K562 (cell line): ENCODE results near the gene PCP4L1. TPM values are rescaled to one million over a fixed set of nuclear protein-coding genes. Genes with fewer than 3 reads are reported as not detected.
A peak's percentile ranks its signal among the peaks of the same experiment; 100 is the strongest.

Experiments used
- AFF1 ChIP-seq, 2 experiments: fragments of 450-650 bp; IDR thresholded peaks; 2 replicates each; pipeline ENCODE4 v1.6.1; 2018; ENCODE audit warnings: mild to moderate bottlenecking in 2 of 2, low read depth in 1 of 2; ENCODE audit not compliant: partially characterized antibody in 2 of 2
- CBFA2T2 ChIP-seq: fragments of 450-650 bp; conservative IDR thresholded peaks from 2 replicates; pipeline ENCODE4 v1.6.1; 2017; ENCODE audit warnings: mild to moderate bottlenecking
- CBX3 ChIP-seq, 2 experiments: IDR thresholded peaks; 1 replicate in 1 of 2; 2 replicates in 1 of 2; pipeline ENCODE4 v1.6.1; 2012; ENCODE audit warnings: inconsistent platforms in 2 of 2, low read length in 2 of 2, borderline replicate concordance in 1 of 2, control low read depth in 1 of 2
- CTCF ChIP-seq, 3 experiments: IDR thresholded peaks in 2 of 3; conservative IDR thresholded peaks in 1 of 3; 2 replicates each; pipeline ENCODE4 v1.5.1; 2011 to 2012; ENCODE audit warnings: low read length in 3 of 3, mild to moderate bottlenecking in 3 of 3, control low read depth in 2 of 3, improper control_type of control experiment in 1 of 3, inconsistent platforms in 1 of 3, low read depth in 1 of 3, mixed read lengths in 1 of 3, moderate library complexity in 1 of 3; ENCODE audit not compliant: insufficient read depth in 2 of 3
- CUX1 ChIP-seq: fragments of 200-800 bp; sonication (Bioruptor generic); IDR thresholded peaks from 2 replicates; pipeline ENCODE4 v1.6.1; 2016; ENCODE audit warnings: missing genetic modification characterization, missing compliant biosample characterization
- DIDO1 ChIP-seq: fragments of 450-650 bp; IDR thresholded peaks from 2 replicates; pipeline ENCODE4 v1.6.1; 2016; ENCODE audit warnings: low read depth, missing biosample characterization, missing genetic modification characterization
- ETS1 ChIP-seq: conservative IDR thresholded peaks from 2 replicates; pipeline ENCODE4 v1.6.1; 2011; ENCODE audit warnings: low read depth, mild to moderate bottlenecking, low read length; ENCODE audit not compliant: control insufficient read depth
- EZH2 ChIP-seq: IDR thresholded peaks from 2 replicates; pipeline ENCODE4 v1.6.1; 2012; ENCODE audit warnings: low read depth, mild to moderate bottlenecking, inconsistent platforms, low read length, borderline replicate concordance
- FOXJ3 ChIP-seq: sonication (generic); formaldehyde crosslinking; IDR thresholded peaks from 2 replicates; pipeline ENCODE4 v1.4.0; 2020; ENCODE audit warnings: mild to moderate bottlenecking, missing genetic modification reagents
- HMGN3 ChIP-seq: IDR thresholded peaks from 2 replicates; pipeline ENCODE4 v1.6.1; 2011; ENCODE audit warnings: borderline replicate concordance, low read depth, mild to moderate bottlenecking, mixed read lengths, low read length; ENCODE audit not compliant: insufficient read length; ENCODE audit errors: extremely low read depth
- RNF2 ChIP-seq: sonication (generic); IDR thresholded peaks from 2 replicates; pipeline ENCODE4 v1.6.1; 2016
- SLC30A9 ChIP-seq: fragments of 250-450 bp; sonication (Bioruptor Pico); IDR thresholded peaks from 2 replicates; pipeline ENCODE4 v1.8.0; 2022; ENCODE audit warnings: mild to moderate bottlenecking, moderate library complexity
- YBX1 ChIP-seq: fragments of 450-650 bp; IDR thresholded peaks from 2 replicates; pipeline ENCODE4 v1.7.1; 2016; ENCODE audit warnings: mild to moderate bottlenecking
- ZNF140 ChIP-seq: fragments of 250-450 bp; sonication (Bioruptor Pico); IDR thresholded peaks from 2 replicates; pipeline ENCODE4 v1.8.0; 2021; ENCODE audit warnings: moderate library complexity, mild to moderate bottlenecking, inconsistent platforms
- polyA plus RNA-seq, 8 experiments: library from polyadenylated mRNA; depleted of rRNA in 4 of 8; stranded (reverse) in 5 of 8; unstranded in 3 of 8; fragments of >200 nt; fragmentation: Nextera tagmentation in 2 of 8; fragmentation: Illumina TruSeq in 1 of 8; extraction: Ambion mirVana in 2 of 8; extraction: Trizol in 1 of 8; gene quantifications; 2 replicates each; pipeline versions ENCODE4 v1.2.1 to v1.2.3, GENCODE V29; 2011 to 2014; ENCODE audit warnings: inconsistent platforms in 1 of 8, missing spikeins in 1 of 8
- total RNA-seq, 7 experiments: library from RNA; depleted of rRNA in 6 of 7; stranded (reverse); fragments of >200 nt in 6 of 7; fragmentation: Illumina TruSeq in 2 of 7; extraction: Trizol in 2 of 7; gene quantifications; 2 replicates each; pipeline versions ENCODE4 v1.2.1 to v1.2.3, GENCODE V29; 2011 to 2021; ENCODE audit warnings: low replicate concordance in 1 of 7

PCP4L1 gene
- total and polyA plus RNA-seq, 9 of the 15 experiments (the other 6 are each of a cell fraction or from before 2014, with no cell fraction given), result not detected

GRCh38 chr1:161314201-161314981 lies 55.8 kb downstream of the PCP4L1 start, which contains the start of gene SDHC (continued):
- TF ChIP-seq AFF1 (IDR thresholded peaks at IDR 0.05; ENCODE audit: low read depth in 1 of 2, partially characterized antibody in 2 of 2) (peak in 1 of 2 experiments; percentile 60), CTCF (IDR thresholded peaks at IDR 0.05 in 2 of 3, conservative IDR thresholded peaks at IDR 0.05 in 1 of 3; ENCODE audit: insufficient read depth in 2 of 3, low read depth in 1 of 3, low read length in 3 of 3) (peak; percentile 70 to 82 (median 72)), CBX3 (IDR thresholded peaks at IDR 0.05; ENCODE audit: borderline replicate concordance in 1 of 2, low read length in 2 of 2) (peak in 1 of 2 experiments; percentile 66; a peak in 1 of 3 replicates), EZH2 (no peak), HMGN3 (peak; percentile 88), SLC30A9 (CRISPR knock-in tag) (no peak), ETS1 (peak; percentile 72), CBFA2T2 (peak; percentile 38; the same call in 1 of the 2 replicates), ZNF140 (CRISPR knock-in tag) (no peak), YBX1 (no peak), CUX1 (no peak), DIDO1 (tag) (0 out of 2 replicates have a peak, but pooled peaks have one; percentile 12), RNF2 (no peak), FOXJ3 (CRISPR knock-in tag) (no peak)
